Stromal cell of bone marrow (primary cell): Measurements from ENCODE around the gene PRKCA.
"Not testable (repeated sequence)": the region's sequence is repeated elsewhere in the genome, so short reads cannot be mapped to it uniquely, and the experiment has no call there.

ENCODE experiments used
- DNase-seq: peaks from one replicate; pipeline ENCODE4 v3.0.0-alpha.2; 2012; ENCODE audit warnings: low read depth

PRKCA gene

GRCh38 chr17:66301864-66302741, at the start of gene PRKCA:
Gene PRKCA, plus strand, starts transcription at chr17:66302613.
- DNase-seq: peak; percentile 54

GRCh38 chr17:66253458-66253857, 49.0 kb upstream of the PRKCA start:
- not testable (repeated sequence) for DNase-seq

GRCh38 chr17:66255112-66255511, 47.3 kb upstream of the PRKCA start:
- DNase-seq: peak; percentile 68

- no peak for DNase-seq
Measured at GRCh38 chr17:66255527-66255971, 46.9 kb upstream of the PRKCA start.

GRCh38 chr17:66260275-66260674, 42.1 kb upstream of the PRKCA start:
- no peak for DNase-seq

- DNase-seq: no peak
Measured at GRCh38 chr17:66260688-66261087, 41.7 kb upstream of the PRKCA start.

- DNase-seq: no peak
Measured at GRCh38 chr17:66262767-66263166, 39.6 kb upstream of the PRKCA start.

- DNase-seq: no peak
Measured at GRCh38 chr17:66264696-66265095, 37.7 kb upstream of the PRKCA start.

- DNase-seq: peak; percentile 71
Measured at GRCh38 chr17:66268247-66268927, 34.0 kb upstream of the PRKCA start.

- no peak for DNase-seq
Measured at GRCh38 chr17:66270106-66270505, 32.3 kb upstream of the PRKCA start.

- no peak for DNase-seq
Measured at GRCh38 chr17:66271512-66271911, 30.9 kb upstream of the PRKCA start.

- peak; percentile 61 for DNase-seq
Measured at GRCh38 chr17:66272811-66273585, 29.4 kb upstream of the PRKCA start.

- DNase-seq: no peak
Measured at GRCh38 chr17:66273586-66273848, 28.9 kb upstream of the PRKCA start.

- DNase-seq: peak; percentile 94
Measured at GRCh38 chr17:66275651-66276050, 26.8 kb upstream of the PRKCA start.

GRCh38 chr17:66276328-66276937, 26.0 kb upstream of the PRKCA start:
- no peak for DNase-seq

GRCh38 chr17:66277191-66277590, 25.2 kb upstream of the PRKCA start:
- no peak for DNase-seq

- no peak for DNase-seq
Measured at GRCh38 chr17:66281661-66282369, 20.6 kb upstream of the PRKCA start.

- DNase-seq: no peak
Measured at GRCh38 chr17:66283296-66283934, 19.0 kb upstream of the PRKCA start.

GRCh38 chr17:66283971-66284370, 18.4 kb upstream of the PRKCA start:
- DNase-seq: no peak

GRCh38 chr17:66285149-66285548, 17.3 kb upstream of the PRKCA start:
- DNase-seq: no peak

- DNase-seq: no peak
Measured at GRCh38 chr17:66287911-66288310, 14.5 kb upstream of the PRKCA start.
